HepG2 (cell line): ENCODE data around the gene UGT2B28.
"Not testable (repeated sequence)": the region's sequence is repeated elsewhere in the genome, so short reads cannot be mapped to it uniquely, and the experiment has no call there.

Source experiments
- ARNTL ChIP-seq: sonication (generic); formaldehyde crosslinking; IDR thresholded peaks from 2 replicates; pipeline ENCODE4 v1.4.0; 2020; ENCODE audit warnings: mild to moderate bottlenecking, missing genetic modification reagents
- DDIT3 ChIP-seq: sonication (generic); formaldehyde crosslinking; IDR thresholded peaks from 2 replicates; pipeline ENCODE4 v1.4.0; 2020; ENCODE audit warnings: mild to moderate bottlenecking, missing genetic modification reagents
- FLYWCH1 ChIP-seq: sonication (generic); formaldehyde crosslinking; IDR thresholded peaks from 2 replicates; pipeline ENCODE4 v1.8.1; 2023; ENCODE audit warnings: mild to moderate bottlenecking, missing genetic modification reagents
- HNF1B ChIP-seq: sonication (generic); formaldehyde crosslinking; IDR thresholded peaks from 2 replicates; pipeline ENCODE4 v1.5.1; 2020; ENCODE audit warnings: mild to moderate bottlenecking, moderate library complexity, missing genetic modification reagents
- RBM22 ChIP-seq: fragments of 200-400 bp; formaldehyde crosslinking; optimal IDR thresholded peaks from 2 replicates; pipeline ENCODE3; 2017; ENCODE audit warnings: mild to moderate bottlenecking, low read length, moderate library complexity
- SIX4 ChIP-seq: sonication (generic); formaldehyde crosslinking; IDR thresholded peaks from 2 replicates; pipeline ENCODE4 v1.4.0; 2020; ENCODE audit warnings: missing genetic modification reagents
- TCF7L2 ChIP-seq: IDR thresholded peaks from 2 replicates; pipeline ENCODE4 v1.6.1; 2011; ENCODE audit warnings: mild to moderate bottlenecking, low read depth, low read length, moderate library complexity
- ZNF749 ChIP-seq: sonication (generic); formaldehyde crosslinking; IDR thresholded peaks from 2 replicates; pipeline ENCODE4 v1.8.0; 2022; ENCODE audit warnings: mild to moderate bottlenecking, missing genetic modification reagents, moderate library complexity, borderline replicate concordance

- not testable (repeated sequence) for TF ChIP-seq ZNF749 (CRISPR knock-in tag); DDIT3; TCF7L2; FLYWCH1 (CRISPR knock-in tag); ARNTL (CRISPR knock-in tag); HNF1B (CRISPR knock-in tag); SIX4 (CRISPR knock-in tag); RBM22
Observed at GRCh38 chr4:69268612-69269011, 11.7 kb upstream of the UGT2B28 start.
